ENCODE results near the gene HIGD1B.
"Not testable (repeated sequence)": the region's sequence is repeated elsewhere in the genome, so short reads cannot be mapped to it uniquely, and the experiment has no call there.

The HIGD1B gene

DNA sequence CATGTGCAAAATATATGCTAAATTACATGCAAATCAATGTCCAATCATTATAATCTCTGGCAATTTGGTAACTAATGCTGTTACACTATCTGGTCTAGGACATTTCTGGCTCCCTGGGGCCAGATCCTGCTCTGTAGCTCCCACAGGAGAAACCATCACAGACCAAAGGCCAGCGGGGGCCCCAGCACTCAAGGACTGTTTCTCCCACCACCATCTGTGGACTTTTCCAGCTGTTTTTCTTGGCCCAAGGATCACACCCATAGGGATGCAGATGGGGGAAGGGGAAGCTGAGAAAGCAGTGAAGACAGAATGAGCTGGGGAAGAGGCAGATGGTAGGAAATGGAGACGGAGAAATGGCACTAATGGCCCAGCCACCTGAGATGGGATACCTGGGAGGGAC, at the start of gene HIGD1B:
TSS of gene HIGD1B (plus strand) at position 298 of the 400 bp plus-strand sequence. CDS start 270 bp downstream, outside the sequence.
- Mint-ChIP-seq H3K27ac (no peak within 1 kb of the TSS), H3K4me3 (no peak within 1 kb of the TSS), H3K9me3 (no peaks in the 10 kb centered on the region), H3K27me3 (peaks cover 7% of the 10 kb centered on the region), H3K4me1 (ENCODE audit: low read depth) (no peaks in the 10 kb centered on the region), H3K36me3 (ENCODE audit: low read depth) (peaks cover 43% of the 10 kb centered on the region)
- intact Hi-C loops (cut with micrococcal nuclease): no loop called here

DNA sequence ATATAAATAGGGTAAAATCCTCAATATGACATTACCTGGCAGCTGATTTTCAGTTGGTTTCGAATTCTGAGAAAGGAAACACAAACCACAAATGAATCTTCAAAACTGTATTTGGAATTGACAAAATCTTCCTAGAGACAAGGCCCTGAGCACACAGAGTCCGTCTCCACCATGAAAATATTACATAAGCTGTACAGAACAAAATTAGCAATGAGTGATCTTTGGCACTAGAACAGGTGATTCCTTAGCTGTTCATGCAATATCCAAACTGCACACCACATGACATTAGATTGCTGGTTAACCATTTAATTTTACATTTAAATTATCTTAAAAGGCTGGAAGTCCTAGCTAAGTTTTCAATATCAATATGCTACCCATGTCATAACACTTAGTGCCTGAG, 49.3 kb upstream of the HIGD1B start:
- peaks cover 23% of the 10 kb centered on the region for H3K4me1 Mint-ChIP-seq (ENCODE audit: low read depth)
- no peaks in the 10 kb centered on the region for H3K36me3 Mint-ChIP-seq (ENCODE audit: low read depth)
- H3K27me3 Mint-ChIP-seq: peaks cover 6% of the 10 kb centered on the region
- no peak overlapping the region for H3K27ac Mint-ChIP-seq
- no peaks in the 10 kb centered on the region for H3K9me3 Mint-ChIP-seq
- H3K4me3 Mint-ChIP-seq: no peak overlapping the region
- intact Hi-C loops (cut with micrococcal nuclease): no loop called here

DNA sequence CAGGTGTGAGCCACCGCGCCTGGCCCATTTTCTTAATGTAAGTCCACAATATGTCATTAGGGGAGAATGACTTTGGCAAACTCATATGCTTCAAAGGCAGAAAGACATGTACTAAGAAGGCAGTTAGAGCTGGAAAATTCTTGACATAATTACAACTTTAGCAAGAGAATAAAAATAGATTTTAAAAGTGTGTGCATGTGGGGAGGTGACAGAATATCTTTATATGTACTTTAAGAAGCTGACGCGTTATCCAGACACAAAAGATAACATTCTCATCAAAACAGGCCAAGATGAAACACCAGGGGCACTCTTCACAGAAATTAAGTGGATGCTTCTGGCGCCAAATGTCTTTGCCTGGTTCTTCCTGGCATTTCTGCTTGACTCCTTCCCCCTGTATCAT, 45.8 kb upstream of the HIGD1B start:
- intact Hi-C loops (cut with micrococcal nuclease): no loop called here
- Mint-ChIP-seq H3K36me3 (ENCODE audit: low read depth) (no peaks in the 10 kb centered on the region), H3K9me3 (no peaks in the 10 kb centered on the region), H3K27me3 (peaks cover 22% of the 10 kb centered on the region), H3K4me1 (ENCODE audit: low read depth) (no peaks in the 10 kb centered on the region), H3K27ac (no peak overlapping the region), H3K4me3 (no peak overlapping the region)

DNA sequence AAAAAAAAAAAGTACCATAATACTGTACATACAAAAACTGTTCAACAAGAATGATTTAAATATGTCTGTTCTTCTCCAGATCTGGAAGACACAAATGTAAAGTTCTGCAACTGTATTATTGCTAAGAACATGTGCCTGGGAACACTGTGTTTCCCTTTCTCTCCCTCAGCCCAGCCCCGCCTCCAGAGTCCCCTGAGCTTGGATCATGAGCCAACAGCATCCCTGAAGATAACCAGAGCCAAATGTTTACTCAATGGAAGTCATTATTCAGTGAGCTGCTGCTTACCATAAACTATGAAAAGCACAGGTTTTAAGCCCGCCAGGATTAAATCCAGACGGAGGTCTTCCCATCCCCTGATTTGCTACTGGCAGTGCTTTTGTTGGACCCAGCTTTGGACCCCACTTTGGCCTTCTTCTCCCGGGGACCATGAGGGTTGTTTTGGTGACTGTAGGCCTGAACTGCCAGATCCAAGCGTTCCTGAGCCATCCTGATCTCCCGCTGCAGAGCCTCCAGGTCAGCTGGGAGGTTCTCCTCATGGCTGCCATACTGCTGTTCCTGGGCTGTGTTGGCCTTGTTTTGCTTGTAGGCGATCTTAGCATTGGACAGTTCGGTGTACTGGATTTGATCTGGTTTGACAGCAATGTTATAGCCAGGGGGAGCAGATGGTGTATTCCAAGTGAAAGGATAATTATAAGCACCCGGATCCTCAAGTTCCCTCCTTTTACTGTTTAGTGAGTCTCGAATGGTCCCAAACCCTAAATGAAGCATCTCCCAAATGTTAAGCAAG, 43.2 kb upstream of the HIGD1B start:
- intact Hi-C loops (cut with micrococcal nuclease): no loop called here
- Mint-ChIP-seq H3K27me3 (peaks cover 34% of the 10 kb centered on the region), H3K36me3 (ENCODE audit: low read depth) (no peaks in the 10 kb centered on the region), H3K4me3 (no peak overlapping the region), H3K27ac (no peak overlapping the region), H3K4me1 (ENCODE audit: low read depth) (no peaks in the 10 kb centered on the region), H3K9me3 (no peaks in the 10 kb centered on the region)

DNA sequence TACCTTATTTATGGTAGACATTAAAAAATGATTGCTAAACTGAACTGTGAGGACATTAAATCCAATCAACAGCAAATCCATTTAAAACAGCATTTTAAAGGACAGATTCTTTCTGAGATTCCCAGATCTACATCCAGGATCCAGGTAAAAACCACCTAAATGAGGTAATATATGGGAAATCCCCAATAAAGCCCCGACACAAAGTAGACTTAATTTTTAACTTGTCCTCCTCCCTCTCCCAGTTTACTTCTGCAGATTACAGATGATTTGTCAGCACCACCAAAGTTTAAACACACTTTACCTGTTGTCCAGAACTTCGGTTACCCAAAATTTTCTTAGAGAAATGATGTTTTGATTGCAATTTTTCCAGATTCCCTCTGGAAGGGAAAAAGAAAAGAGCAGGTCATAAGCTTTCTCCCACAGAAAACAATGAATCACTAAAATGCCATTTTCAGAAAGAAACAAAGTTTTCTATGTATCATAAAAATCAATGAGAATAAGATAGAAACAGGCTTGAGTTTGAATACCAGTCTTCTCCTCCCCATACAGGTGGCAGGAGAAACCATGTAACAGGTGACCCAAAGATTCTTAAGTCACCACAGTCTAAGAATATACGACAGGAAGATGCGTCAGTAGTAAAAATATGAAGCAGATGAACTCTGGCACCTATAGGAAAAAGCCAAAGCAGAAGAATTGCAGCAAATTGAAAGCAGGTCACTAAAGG, 40.4 kb upstream of the HIGD1B start:
- intact Hi-C loops (cut with micrococcal nuclease): no loop called here
- H3K9me3 Mint-ChIP-seq: no peaks in the 10 kb centered on the region
- no peaks in the 10 kb centered on the region for H3K4me1 Mint-ChIP-seq (ENCODE audit: low read depth)
- peaks cover 35% of the 10 kb centered on the region for H3K27me3 Mint-ChIP-seq
- H3K4me3 Mint-ChIP-seq: no peak overlapping the region
- H3K36me3 Mint-ChIP-seq (ENCODE audit: low read depth): no peaks in the 10 kb centered on the region
- H3K27ac Mint-ChIP-seq: no peak overlapping the region

DNA sequence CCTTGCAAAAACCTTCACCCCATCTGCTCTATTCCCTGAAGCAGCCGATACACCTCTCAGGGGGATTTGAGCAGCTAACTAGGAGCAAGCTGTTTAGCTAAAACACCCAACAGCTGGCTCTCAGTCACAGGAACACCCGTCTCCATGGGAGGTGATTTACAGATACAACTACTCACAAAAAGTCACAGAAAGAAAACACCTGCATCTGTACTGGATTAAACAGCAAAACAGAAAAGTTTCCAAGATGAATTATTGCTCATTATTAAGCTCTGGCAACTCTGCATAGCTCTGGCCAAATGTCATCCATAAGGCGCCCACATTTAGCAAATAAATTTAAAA, 39.9 kb upstream of the HIGD1B start:
- Mint-ChIP-seq H3K27ac (no peak overlapping the region), H3K4me3 (no peak overlapping the region), H3K4me1 (ENCODE audit: low read depth) (no peaks in the 10 kb centered on the region), H3K36me3 (ENCODE audit: low read depth) (no peaks in the 10 kb centered on the region), H3K27me3 (peaks cover 34% of the 10 kb centered on the region), H3K9me3 (no peaks in the 10 kb centered on the region)
- intact Hi-C loops (cut with micrococcal nuclease): no loop called here

DNA sequence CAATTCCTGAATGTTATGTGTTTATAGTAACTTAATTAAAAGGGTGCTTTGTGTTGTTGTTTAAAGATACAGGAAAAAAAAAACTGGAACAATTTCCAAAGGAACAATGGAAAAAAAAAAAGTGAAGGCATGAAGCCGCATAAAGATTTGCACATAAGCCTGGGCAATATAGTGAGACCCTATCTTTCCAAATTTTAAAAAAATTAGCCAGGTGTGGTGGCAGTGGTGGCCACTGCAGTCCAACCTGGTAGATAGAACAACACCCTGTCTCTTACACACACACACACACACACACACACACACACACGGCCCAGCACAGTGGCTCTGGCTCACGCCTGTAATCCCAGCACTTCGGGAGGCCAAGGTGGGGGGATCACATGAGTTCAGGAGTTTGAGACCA, 39.5 kb upstream of the HIGD1B start:
- no peaks in the 10 kb centered on the region for H3K9me3 Mint-ChIP-seq
- intact Hi-C loops (cut with micrococcal nuclease): no loop called here
- peaks cover 37% of the 10 kb centered on the region for H3K27me3 Mint-ChIP-seq
- no peaks in the 10 kb centered on the region for H3K4me1 Mint-ChIP-seq (ENCODE audit: low read depth)
- no peak overlapping the region for H3K27ac Mint-ChIP-seq
- no peak overlapping the region for H3K4me3 Mint-ChIP-seq
- H3K36me3 Mint-ChIP-seq (ENCODE audit: low read depth): no peaks in the 10 kb centered on the region

DNA sequence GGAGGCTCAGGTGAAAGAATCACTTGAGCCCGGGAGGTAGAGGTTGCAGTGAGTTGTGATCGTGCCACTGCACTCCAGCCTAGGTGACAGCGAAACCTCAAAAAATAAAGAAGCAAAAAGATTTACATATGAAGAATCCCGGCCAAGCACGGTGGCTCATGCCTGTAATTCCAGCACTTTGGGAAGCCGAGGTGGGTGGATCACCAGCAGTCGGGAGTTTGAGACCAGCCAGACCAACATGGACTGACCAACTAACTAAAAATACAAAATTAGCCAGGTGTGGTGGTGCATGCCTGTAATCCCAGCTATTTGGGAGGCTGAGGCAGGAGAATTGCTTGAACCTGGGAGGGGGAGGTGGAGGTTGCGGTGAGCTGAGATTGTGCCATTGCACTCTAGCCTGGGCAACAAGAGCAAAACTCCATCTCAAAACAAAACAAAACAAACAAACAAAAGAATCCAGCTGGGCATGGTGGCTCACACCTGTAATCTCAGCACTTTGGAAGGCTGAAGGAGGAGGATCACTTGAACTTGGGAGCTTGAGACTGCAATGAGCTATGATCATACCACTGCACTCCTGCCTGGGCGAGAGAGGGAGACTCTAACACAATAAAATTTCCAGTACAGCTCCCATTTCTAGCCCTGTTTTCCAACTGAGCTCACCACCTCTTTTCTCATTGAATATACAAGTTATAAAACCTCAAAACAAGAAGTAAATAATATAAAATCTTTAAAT, 38.9 kb upstream of the HIGD1B start:
- H3K4me1 Mint-ChIP-seq (ENCODE audit: low read depth); H3K9me3 Mint-ChIP-seq; H3K27ac Mint-ChIP-seq; intact Hi-C loops (cut with micrococcal nuclease); H3K36me3 Mint-ChIP-seq (ENCODE audit: low read depth); H3K4me3 Mint-ChIP-seq: not testable (repeated sequence)
- peaks cover 41% of the 10 kb centered on the region for H3K27me3 Mint-ChIP-seq

DNA sequence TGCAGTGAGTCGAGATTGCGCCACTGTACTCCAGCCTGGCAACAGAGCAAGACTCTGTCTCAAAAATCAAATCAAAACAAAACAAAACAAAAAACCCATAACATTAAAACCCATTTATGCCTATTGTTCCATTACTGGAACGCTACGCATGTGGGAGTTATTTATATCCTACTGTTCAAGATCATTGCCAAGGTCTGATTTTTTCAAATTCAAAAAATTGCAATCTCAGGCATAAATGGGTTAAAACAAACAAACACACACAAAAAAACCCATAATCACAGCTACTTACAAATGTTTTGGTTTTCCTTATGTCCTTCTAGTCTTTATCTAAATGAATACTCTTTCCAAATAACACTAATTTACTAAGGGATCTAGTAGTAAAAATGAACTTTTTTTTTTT, 35.4 kb upstream of the HIGD1B start:
- Mint-ChIP-seq H3K27me3 (peaks cover 32% of the 10 kb centered on the region), H3K36me3 (ENCODE audit: low read depth) (no peaks in the 10 kb centered on the region), H3K4me3 (no peak overlapping the region), H3K4me1 (ENCODE audit: low read depth) (no peaks in the 10 kb centered on the region), H3K27ac (no peak overlapping the region), H3K9me3 (no peaks in the 10 kb centered on the region)
- intact Hi-C loops (cut with micrococcal nuclease): no loop called here

DNA sequence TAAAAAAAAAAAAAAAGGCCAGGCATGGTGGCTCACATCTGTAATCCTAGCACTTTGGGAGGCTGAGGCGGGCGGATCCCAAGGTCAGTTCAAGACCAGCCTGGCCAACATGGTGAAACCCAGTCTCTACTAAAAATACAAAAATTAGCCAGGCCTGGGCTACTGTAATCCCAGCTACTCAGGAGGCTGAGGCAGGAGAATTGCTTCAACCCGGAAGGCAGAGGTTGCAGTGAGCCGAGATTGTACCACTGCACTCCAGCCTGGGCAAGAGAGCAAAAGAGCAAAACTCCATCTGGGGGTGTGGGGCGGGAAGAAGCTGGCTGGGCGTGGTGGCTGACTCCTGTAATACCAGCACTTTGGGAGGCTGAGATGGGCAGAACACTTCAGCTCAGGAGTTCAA, 29.2 kb upstream of the HIGD1B start:
- H3K9me3 Mint-ChIP-seq; intact Hi-C loops (cut with micrococcal nuclease): not testable (repeated sequence)

DNA sequence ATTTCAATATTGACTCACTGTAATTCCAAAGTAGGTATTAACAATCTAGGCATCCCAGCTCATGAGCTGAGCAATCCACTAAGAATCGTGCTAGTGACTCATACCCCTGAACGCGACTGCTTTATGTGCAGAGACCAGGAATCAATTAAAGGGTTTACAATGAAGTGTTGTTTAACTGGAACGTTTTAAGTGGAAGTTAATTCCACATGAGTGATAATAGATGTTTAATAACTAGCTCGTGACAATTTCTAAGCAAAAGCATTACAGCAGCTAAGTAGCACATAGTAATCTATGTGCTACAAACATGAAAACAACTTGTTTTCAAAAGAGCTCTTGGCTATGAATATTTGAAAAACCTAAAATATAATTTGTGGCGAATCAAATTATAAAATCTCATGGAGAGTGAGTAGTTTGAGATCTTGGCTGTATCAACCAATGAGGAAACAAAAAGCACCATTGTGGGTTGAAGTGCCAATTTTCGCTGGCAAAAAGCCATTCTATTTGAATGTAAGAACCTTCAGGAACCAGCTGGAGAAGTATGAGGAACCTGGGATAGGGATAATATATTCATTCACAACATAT, 27.0 kb upstream of the HIGD1B start:
- intact Hi-C loops (cut with micrococcal nuclease): no loop called here
- no peaks in the 10 kb centered on the region for H3K36me3 Mint-ChIP-seq (ENCODE audit: low read depth)
- no peak overlapping the region for H3K27ac Mint-ChIP-seq
- H3K27me3 Mint-ChIP-seq: peaks cover 47% of the 10 kb centered on the region
- H3K4me3 Mint-ChIP-seq: no peak overlapping the region
- no peaks in the 10 kb centered on the region for H3K4me1 Mint-ChIP-seq (ENCODE audit: low read depth)
- H3K9me3 Mint-ChIP-seq: no peaks in the 10 kb centered on the region

More for the DNA sequence above, 29.2 kb upstream of the HIGD1B start:
- not testable (repeated sequence) for H3K4me1 Mint-ChIP-seq (ENCODE audit: low read depth); H3K27ac Mint-ChIP-seq; H3K4me3 Mint-ChIP-seq; H3K36me3 Mint-ChIP-seq (ENCODE audit: low read depth)
- H3K27me3 Mint-ChIP-seq: peaks cover 36% of the 10 kb centered on the region

DNA sequence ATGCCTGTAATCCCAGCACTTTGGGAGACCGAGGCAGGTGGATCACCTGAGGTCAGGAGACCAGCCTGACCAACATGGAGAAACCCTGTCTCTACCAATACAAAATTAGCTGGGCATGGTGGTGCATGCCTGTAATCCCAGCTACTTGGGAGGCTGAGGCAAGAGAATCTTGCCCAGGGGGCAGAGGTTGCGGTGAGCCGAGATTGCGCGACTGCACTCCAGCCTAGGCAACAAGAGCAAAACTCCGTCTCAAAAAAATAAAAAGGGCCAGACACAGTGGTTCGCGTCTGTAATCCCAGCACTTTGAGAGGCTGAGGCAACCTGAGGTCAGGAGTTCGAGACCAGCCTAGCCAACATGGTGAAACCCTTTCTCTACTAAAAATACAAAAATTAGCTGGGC, 22.4 kb upstream of the HIGD1B start:
- intact Hi-C loops (cut with micrococcal nuclease); H3K9me3 Mint-ChIP-seq; H3K36me3 Mint-ChIP-seq (ENCODE audit: low read depth); H3K27ac Mint-ChIP-seq; H3K4me3 Mint-ChIP-seq; H3K4me1 Mint-ChIP-seq (ENCODE audit: low read depth): not testable (repeated sequence)
- H3K27me3 Mint-ChIP-seq: peaks cover 65% of the 10 kb centered on the region

DNA sequence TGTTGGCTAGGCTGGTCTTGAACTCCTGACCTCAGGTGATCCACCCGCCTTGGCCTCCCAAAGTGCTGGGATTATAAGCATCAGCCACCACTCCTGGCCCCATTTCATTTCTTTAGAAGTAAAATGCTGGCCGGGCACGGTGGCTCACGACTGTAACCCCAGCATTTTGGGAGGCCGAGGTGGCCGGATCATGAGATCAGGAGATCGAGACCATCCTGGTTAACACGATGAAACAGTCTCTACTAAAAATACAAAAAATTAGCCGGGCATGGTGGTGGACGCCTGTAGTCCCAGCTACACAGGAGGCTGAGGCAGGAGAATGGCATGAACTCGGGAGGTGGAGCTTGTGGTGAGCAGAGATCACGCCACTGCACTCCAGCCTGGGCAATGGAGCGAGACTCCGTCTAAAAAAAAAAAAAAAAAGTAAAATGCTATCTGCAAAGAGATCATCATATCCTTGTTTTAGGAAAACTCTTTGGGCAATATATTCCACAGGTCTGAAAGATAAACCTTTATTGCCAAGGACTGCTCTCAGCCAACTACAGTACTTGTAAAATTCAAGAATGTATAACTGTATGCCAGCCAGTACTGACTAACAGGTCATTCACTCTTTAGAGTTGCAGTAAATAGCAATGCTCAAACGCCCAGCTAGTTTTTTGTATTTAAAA, 21.4 kb upstream of the HIGD1B start:
- intact Hi-C loops (cut with micrococcal nuclease): no loop called here
- peaks cover 15% of the 10 kb centered on the region for H3K4me1 Mint-ChIP-seq (ENCODE audit: low read depth)
- H3K36me3 Mint-ChIP-seq (ENCODE audit: low read depth): no peaks in the 10 kb centered on the region
- no peak overlapping the region for H3K27ac Mint-ChIP-seq
- no peaks in the 10 kb centered on the region for H3K9me3 Mint-ChIP-seq
- no peak overlapping the region for H3K4me3 Mint-ChIP-seq
- peaks cover 75% of the 10 kb centered on the region for H3K27me3 Mint-ChIP-seq

DNA sequence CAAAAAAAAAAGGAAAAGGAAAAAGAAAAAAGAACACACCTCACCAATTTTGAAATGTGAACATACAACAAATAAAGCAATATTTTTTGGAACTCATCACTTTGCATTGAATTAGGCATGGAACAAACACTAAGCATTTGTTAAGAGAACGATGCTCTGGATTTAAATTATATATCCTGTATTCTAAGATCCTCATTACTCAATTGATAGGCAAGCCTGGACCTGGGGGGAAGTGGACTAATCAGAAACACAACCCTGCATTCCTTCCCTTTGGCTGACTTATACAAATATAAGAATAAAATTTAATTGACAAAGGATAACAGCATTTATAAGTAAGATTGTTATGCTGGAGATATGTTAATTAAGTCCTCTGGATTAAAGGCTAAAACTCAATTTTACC, 19.8 kb upstream of the HIGD1B start:
- Mint-ChIP-seq H3K4me3 (no peak overlapping the region), H3K36me3 (ENCODE audit: low read depth) (no peaks in the 10 kb centered on the region), H3K27ac (no peak overlapping the region), H3K4me1 (ENCODE audit: low read depth) (peaks cover 15% of the 10 kb centered on the region), H3K27me3 (peaks cover 88% of the 10 kb centered on the region), H3K9me3 (no peaks in the 10 kb centered on the region)
- intact Hi-C loops (cut with micrococcal nuclease): no loop called here
